NT2/D1 (cell line): ENCODE data around the gene SRGAP3.

Experiments
- DNase-seq: peaks from one replicate; pipeline ENCODE4 v3.0.0-alpha.2; 2011; ENCODE audit warnings: low read depth, low spot score
- H3K27me3 ChIP-seq: 2 replicates; pipeline ENCODE4 v1.6.0; 2011; ENCODE audit warnings: mild to moderate bottlenecking; ENCODE audit not compliant: insufficient read length, insufficient read depth
- H3K36me3 ChIP-seq: 2 replicates; pipeline ENCODE4 v1.6.1; 2011; ENCODE audit warnings: mild to moderate bottlenecking, low read length, mixed read lengths; ENCODE audit not compliant: insufficient read depth, insufficient read length
- H3K4me1 ChIP-seq: 2 replicates; pipeline ENCODE4 v1.5.1; 2011; ENCODE audit not compliant: insufficient read depth, insufficient read length
- H3K4me3 ChIP-seq: 2 replicates; pipeline ENCODE4 v1.5.1; 2011; ENCODE audit warnings: low read depth; ENCODE audit not compliant: insufficient read length
- H3K9ac ChIP-seq: 2 replicates; pipeline ENCODE4 v1.6.0; 2011; ENCODE audit warnings: low read depth; ENCODE audit not compliant: insufficient read length
- H3K9me3 ChIP-seq: 2 replicates; pipeline ENCODE4 v1.5.1; 2011; ENCODE audit warnings: mild to moderate bottlenecking, low read length; ENCODE audit not compliant: insufficient read depth
- SUZ12 ChIP-seq: IDR thresholded peaks from 2 replicates; pipeline ENCODE4 v1.6.1; 2011; ENCODE audit not compliant: insufficient read length, insufficient read depth; ENCODE audit errors: extremely low read depth
- YY1 ChIP-seq: IDR thresholded peaks from 2 replicates; pipeline ENCODE4 v1.6.1; 2011; ENCODE audit not compliant: insufficient read length, insufficient read depth
- ZNF274 ChIP-seq: IDR thresholded peaks from 2 replicates; pipeline ENCODE4 v1.6.1; 2011; ENCODE audit warnings: mild to moderate bottlenecking, low read depth, low read length

Gene SRGAP3

DNA sequence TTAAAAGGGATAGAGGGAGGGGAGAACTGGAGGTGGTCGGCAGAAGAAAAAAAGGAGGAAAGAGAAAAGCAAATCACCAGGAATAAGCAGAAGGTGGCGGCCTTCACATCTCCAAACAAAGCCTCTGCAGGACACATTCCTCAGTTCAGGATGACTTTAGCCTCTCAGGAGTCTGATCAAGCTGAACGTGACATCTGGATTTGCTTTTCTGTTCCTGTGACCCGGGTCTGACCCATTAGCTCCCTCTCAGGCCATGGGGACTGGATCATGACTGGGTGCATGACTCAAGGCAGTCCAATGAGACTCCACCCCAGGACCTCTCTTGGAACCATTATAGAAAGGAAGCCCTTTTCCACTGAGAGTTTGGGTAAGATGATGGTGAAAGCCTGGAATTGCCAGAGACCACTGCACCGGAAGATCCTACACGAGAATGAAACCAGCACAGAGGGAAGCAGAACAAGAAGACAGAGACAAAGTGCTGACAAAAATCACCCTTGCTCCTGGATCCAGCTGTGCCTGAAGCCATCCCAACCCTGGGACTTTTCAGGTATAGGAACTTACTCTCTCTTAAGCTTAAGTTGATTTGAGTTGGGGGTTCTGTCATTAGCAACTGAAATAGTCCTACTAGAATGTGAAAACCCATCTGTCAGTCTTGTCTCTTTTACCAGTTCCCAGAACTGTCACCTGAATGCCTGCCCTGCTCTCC lies 240.7 kb downstream of the SRGAP3 start:
- H3K4me1 ChIP-seq = no peaks in the 10 kb centered on the region
- no peak for DNase-seq
- no peaks in the 10 kb centered on the region for H3K9me3 ChIP-seq
- H3K9ac ChIP-seq = no peak overlapping the region
- H3K4me3 ChIP-seq = no peak overlapping the region
- TF ChIP-seq YY1 (no peak), ZNF274 (no peak), SUZ12 (no peak)
- H3K36me3 ChIP-seq = no peaks in the 10 kb centered on the region
- no peaks in the 10 kb centered on the region for H3K27me3 ChIP-seq

DNA sequence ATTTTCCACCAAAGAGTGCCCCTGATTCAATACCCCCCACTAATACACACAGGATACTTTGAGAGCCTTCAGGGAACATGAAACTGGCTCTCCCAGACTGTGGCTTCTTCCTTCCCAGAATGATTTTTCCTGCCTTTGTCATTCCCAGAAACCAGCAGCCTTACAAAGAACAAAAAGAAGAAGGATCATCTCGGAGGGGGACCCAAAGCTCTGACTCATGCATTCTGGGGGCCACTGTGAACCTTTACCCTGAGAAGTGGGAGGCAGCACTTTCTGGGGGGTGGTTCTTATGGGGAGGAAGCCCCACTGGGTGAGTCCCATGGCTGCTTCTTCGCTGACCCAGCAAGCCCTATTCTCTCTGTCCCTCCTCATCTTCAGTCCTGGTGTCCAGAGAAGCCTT lies 241.5 kb downstream of the SRGAP3 start:
- TF ChIP-seq SUZ12 (no peak), ZNF274 (no peak), YY1 (no peak)
- H3K9me3 ChIP-seq = no peaks in the 10 kb centered on the region
- no peak for DNase-seq
- H3K4me3 ChIP-seq = no peak overlapping the region
- no peaks in the 10 kb centered on the region for H3K36me3 ChIP-seq
- no peaks in the 10 kb centered on the region for H3K27me3 ChIP-seq
- no peak overlapping the region for H3K9ac ChIP-seq
- no peaks in the 10 kb centered on the region for H3K4me1 ChIP-seq

DNA sequence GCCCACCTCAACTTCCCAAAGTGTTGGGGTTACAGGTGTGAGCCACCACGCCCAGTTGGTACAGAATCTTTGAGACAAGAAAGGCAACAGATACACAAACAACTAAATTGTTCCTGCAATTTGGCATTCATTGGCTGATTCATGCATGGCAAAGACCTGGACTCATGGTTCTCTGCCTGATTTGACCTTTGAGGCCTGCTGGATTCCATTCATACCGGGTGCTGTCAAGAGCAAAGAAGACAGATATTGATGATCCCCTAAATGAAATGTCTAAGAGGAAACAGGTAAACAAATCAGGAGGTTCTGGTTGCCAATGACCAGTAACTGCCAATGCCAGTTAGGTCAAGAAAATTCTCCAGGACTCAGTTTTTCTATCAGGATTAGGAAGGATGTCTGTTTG lies 242.2 kb downstream of the SRGAP3 start:
- no peaks in the 10 kb centered on the region for H3K36me3 ChIP-seq
- DNase-seq = no peak
- no peaks in the 10 kb centered on the region for H3K4me1 ChIP-seq
- no peak overlapping the region for H3K4me3 ChIP-seq
- H3K9ac ChIP-seq = no peak overlapping the region
- H3K9me3 ChIP-seq = no peaks in the 10 kb centered on the region
- no peaks in the 10 kb centered on the region for H3K27me3 ChIP-seq
- no peak for TF ChIP-seq YY1

DNA sequence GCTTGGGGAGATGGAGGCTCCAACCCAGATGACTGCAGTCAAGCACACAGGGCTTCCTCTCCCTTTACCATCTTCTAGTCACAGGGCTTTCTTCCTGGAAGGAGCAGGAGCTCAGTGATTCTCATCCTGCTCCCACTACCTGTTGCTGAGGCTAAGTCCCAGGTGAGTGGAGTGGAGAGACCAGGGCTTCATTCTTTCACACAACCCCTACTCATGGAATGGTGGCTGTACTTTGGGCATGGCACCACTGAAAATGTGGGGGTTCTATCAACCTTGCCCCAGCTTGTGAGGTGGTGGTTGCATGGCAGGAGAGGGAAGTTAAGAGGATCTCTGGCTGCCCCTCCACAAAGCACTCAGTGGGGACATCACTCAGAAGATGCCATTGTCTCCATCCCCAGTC lies 249.4 kb downstream of the SRGAP3 start:
- no peak for DNase-seq
- no peak overlapping the region for H3K9ac ChIP-seq
- no peaks in the 10 kb centered on the region for H3K27me3 ChIP-seq
- H3K4me3 ChIP-seq = no peak overlapping the region
- no peaks in the 10 kb centered on the region for H3K4me1 ChIP-seq
- TF ChIP-seq ZNF274 (no peak), SUZ12 (no peak), YY1 (no peak)
- no peaks in the 10 kb centered on the region for H3K36me3 ChIP-seq
- H3K9me3 ChIP-seq = no peaks in the 10 kb centered on the region

DNA sequence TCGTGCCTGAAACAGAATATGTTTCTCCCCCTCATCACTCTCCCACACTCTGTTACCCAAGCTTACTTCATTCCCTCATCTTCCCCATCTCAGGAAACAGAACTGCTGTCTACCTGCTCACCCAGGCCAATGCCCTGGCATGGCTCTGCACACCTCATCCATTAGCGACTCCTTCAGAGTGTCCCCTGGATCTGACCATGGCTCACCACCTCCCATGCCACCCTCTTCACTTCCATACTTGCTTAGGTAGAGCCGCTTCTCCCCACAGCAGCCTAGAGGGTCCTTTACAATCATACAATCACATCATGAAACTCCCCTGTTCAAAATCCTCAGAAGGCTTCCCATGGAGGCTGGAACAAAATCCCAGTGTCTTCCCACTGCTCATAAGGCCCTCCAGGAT lies 252.3 kb downstream of the SRGAP3 start:
- Histone ChIP-seq H3K36me3 (no peaks in the 10 kb centered on the region), H3K4me1 (peaks cover 9% of the 10 kb centered on the region), H3K9ac (no peak overlapping the region), H3K27me3 (no peaks in the 10 kb centered on the region), H3K9me3 (no peaks in the 10 kb centered on the region), H3K4me3 (no peak overlapping the region)
- TF ChIP-seq YY1 = no peak
- TF ChIP-seq ZNF274 = no peak
- TF ChIP-seq SUZ12 = no peak
- DNase-seq = no peak

DNA sequence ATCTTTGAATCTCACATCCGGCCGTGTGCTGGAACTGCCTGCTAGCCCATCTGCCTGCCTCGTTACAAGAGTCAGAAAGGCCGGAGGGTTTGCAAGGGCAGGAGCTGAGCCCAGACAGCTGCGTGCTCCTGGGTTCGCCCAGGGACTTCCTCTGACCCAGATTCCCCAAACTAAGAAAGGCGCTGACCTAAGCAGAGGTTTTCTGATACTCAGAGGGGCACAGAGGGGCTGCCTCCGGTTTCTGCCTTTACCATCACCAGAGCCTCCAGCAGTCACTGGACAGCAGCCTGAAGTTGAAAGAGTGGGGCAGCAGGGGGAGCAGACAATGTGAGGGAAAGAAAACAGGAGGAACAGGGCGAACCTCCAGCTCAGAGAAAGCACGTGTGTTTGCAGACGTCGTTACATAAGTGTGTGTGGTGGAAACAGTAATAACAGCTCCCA lies 252.7 kb downstream of the SRGAP3 start:
- no peak overlapping the region for H3K9ac ChIP-seq
- no peaks in the 10 kb centered on the region for H3K36me3 ChIP-seq
- peaks cover 9% of the 10 kb centered on the region for H3K4me1 ChIP-seq
- TF ChIP-seq SUZ12 (no peak), ZNF274 (no peak), YY1 (no peak)
- DNase-seq = no peak
- no peaks in the 10 kb centered on the region for H3K9me3 ChIP-seq
- H3K27me3 ChIP-seq = no peaks in the 10 kb centered on the region
- no peak overlapping the region for H3K4me3 ChIP-seq

DNA sequence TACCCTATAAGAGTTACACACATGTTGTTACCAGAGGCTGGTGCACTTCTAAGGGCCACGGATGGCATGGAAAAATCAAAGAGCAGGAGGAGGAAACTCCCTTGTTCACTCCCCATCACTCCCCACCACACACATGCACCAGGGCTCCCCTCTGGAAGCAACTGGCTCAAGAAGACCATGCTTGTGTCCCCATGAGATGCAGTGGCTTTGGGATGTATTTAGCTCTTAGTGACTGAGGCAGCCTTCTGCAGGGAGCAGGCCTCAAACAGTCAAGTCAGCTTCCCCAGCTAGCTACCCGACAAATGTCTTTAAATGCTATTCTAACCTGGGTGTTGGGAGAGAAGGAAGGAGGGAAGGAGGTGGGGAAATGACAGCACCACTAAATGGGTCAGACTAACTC lies 253.2 kb downstream of the SRGAP3 start:
- Histone ChIP-seq H3K9me3 (no peaks in the 10 kb centered on the region), H3K36me3 (no peaks in the 10 kb centered on the region), H3K4me3 (no peak overlapping the region), H3K27me3 (no peaks in the 10 kb centered on the region), H3K4me1 (peaks cover 9% of the 10 kb centered on the region), H3K9ac (no peak overlapping the region)
- no peak for TF ChIP-seq SUZ12
- no peak for TF ChIP-seq YY1
- no peak for TF ChIP-seq ZNF274
- DNase-seq = no peak
